ENCODE measurements around the gene CHST1. TPM values are rescaled to one million over a fixed set of nuclear protein-coding genes. Genes with fewer than 3 reads are reported as not detected.

CHST1 gene
- total RNA-seq, 1 donor from 2014 or later: 4.9 TPM

GRCh38 chr11:45669146-45669545 lies 3.7 kb upstream of the CHST1 start:
- intact Hi-C loops (cut with DNase I): loop anchor here (10.0 kb wide), 1 partner anchor 294 kb away; no protein-coding TSS in a partner anchor

GRCh38 chr11:45667929-45668680 lies 2.7 kb upstream of the CHST1 start:
- no peak overlapping the region for H3K4me3 ChIP-seq
- ATAC-seq: no peak
- H3K4me1 ChIP-seq: peaks cover 13% of the 10 kb centered on the region
- peaks cover 24% of the 10 kb centered on the region for H3K27me3 ChIP-seq
- H3K9me3 ChIP-seq: no peaks in the 10 kb centered on the region
- no peak for DNase-seq
- no peak for TF ChIP-seq CTCF (IDR thresholded peaks at IDR 0.05)
- H3K27ac ChIP-seq: no peak overlapping the region
- H3K36me3 ChIP-seq: no peaks in the 10 kb centered on the region
- intact Hi-C loops (cut with DNase I): loop anchor here (10.0 kb wide), 1 partner anchor 293 kb away; no protein-coding TSS in a partner anchor

More at GRCh38 chr11:45669146-45669545, 3.7 kb upstream of the CHST1 start:
- Histone ChIP-seq H3K27ac (no peak overlapping the region), H3K36me3 (no peaks in the 10 kb centered on the region), H3K4me3 (no peak overlapping the region), H3K27me3 (peaks cover 14% of the 10 kb centered on the region), H3K9me3 (no peaks in the 10 kb centered on the region), H3K4me1 (peaks cover 7% of the 10 kb centered on the region)
- DNase-seq (no peak), ATAC-seq (no peak)
- no peak for TF ChIP-seq CTCF (IDR thresholded peaks at IDR 0.05)

- H3K4me3 ChIP-seq: no peak overlapping the region
- H3K27ac ChIP-seq: no peak overlapping the region
- intact Hi-C loops (cut with DNase I): loop anchor here (10.0 kb wide), 1 partner anchor 292 kb away; no protein-coding TSS in a partner anchor
- peaks cover 35% of the 10 kb centered on the region for H3K27me3 ChIP-seq
- no peaks in the 10 kb centered on the region for H3K36me3 ChIP-seq
- ATAC-seq (no peak), DNase-seq (no peak)
- no peak for TF ChIP-seq CTCF (IDR thresholded peaks at IDR 0.05)
- H3K9me3 ChIP-seq: no peaks in the 10 kb centered on the region
- H3K4me1 ChIP-seq: peaks cover 13% of the 10 kb centered on the region
Observed at GRCh38 chr11:45666648-45667642, 1.5 kb upstream of the CHST1 start.

- no peak for TF ChIP-seq CTCF (IDR thresholded peaks at IDR 0.05)
- H3K4me1 ChIP-seq: peaks cover 13% of the 10 kb centered on the region
- no peaks in the 10 kb centered on the region for H3K9me3 ChIP-seq
- intact Hi-C loops (cut with DNase I): loop anchor here (10.0 kb wide), 1 partner anchor 291 kb away; no protein-coding TSS in a partner anchor
- no peak for DNase-seq
- H3K27me3 ChIP-seq: peaks cover 44% of the 10 kb centered on the region
- no peaks in the 10 kb centered on the region for H3K36me3 ChIP-seq
- H3K27ac ChIP-seq: no peak overlapping the region
- ATAC-seq: peak; percentile 5
- H3K4me3 ChIP-seq: peak overlapping the region; percentile 57
Observed at GRCh38 chr11:45665933-45666647, 668 bp upstream of the CHST1 start.
